WTC11 (cell line): ENCODE data around the gene AVPR2. TPM values are rescaled to one million over a fixed set of nuclear protein-coding genes. Genes with fewer than 3 reads are reported as not detected.
A peak's percentile ranks its signal among the peaks of the same experiment; 100 is the strongest.

Experiments used
- ATAC-seq: fragments of 200-7000 bp; cut with Tn5 transposase; 2 replicates; pipeline ENCODE4 v1.10.0; 2021; ENCODE audit warnings: mild to moderate bottlenecking, moderate library complexity
- CTCF ChIA-PET: fragments of 300-600 bp; sonication (Branson Sonifier 250); formaldehyde crosslinking; loops from one replicate; lab custom pipeline; 2021; ENCODE audit warnings: antibody characterized with exemption; lab: Charles Lee
- POLR2A ChIA-PET: fragments of 350-600 bp; sonication (Branson Sonifier 250); formaldehyde crosslinking; loops from one replicate; lab custom pipeline; 2021; ENCODE audit warnings: antibody characterized with exemption; lab: Charles Lee
- DNase-seq: peaks from one replicate; pipeline ENCODE4 v3.0.0; 2021; ENCODE audit warnings: low spot score
- H3K27ac Mint-ChIP-seq: 2 replicates; pipeline ENCODE4 v1.8.0; 2021; ENCODE audit warnings: mixed read lengths
- H3K27me3 Mint-ChIP-seq: 2 replicates; pipeline ENCODE4 v1.8.0; 2021; ENCODE audit warnings: low read depth, mild to moderate bottlenecking, moderate library complexity, mixed read lengths
- H3K36me3 Mint-ChIP-seq: 2 replicates; pipeline ENCODE4 v1.8.0; 2021; ENCODE audit warnings: mixed read lengths
- H3K4me1 Mint-ChIP-seq: 2 replicates; pipeline ENCODE4 v1.8.0; 2022; ENCODE audit warnings: mixed read lengths
- H3K4me3 Mint-ChIP-seq: 2 replicates; pipeline ENCODE4 v1.8.0; 2021; ENCODE audit warnings: mild to moderate bottlenecking, moderate library complexity, mixed read lengths
- H3K9me3 Mint-ChIP-seq: 2 replicates; pipeline ENCODE4 v1.8.0; 2021; ENCODE audit warnings: mixed read lengths
- ATF1 ChIP-seq: sonication (generic); formaldehyde crosslinking; IDR thresholded peaks from 2 replicates; pipeline ENCODE4 v1.8.1; 2023; ENCODE audit warnings: mild to moderate bottlenecking, moderate library complexity, missing genetic modification reagents
- CREM ChIP-seq: sonication (generic); formaldehyde crosslinking; IDR thresholded peaks from 2 replicates; pipeline ENCODE4 v1.8.1; 2022; ENCODE audit warnings: mild to moderate bottlenecking, missing genetic modification reagents, moderate library complexity
- EMX1 ChIP-seq: fragments of 250-450 bp; sonication (Bioruptor Pico); IDR thresholded peaks from 2 replicates; pipeline ENCODE4 v1.8.0; 2021; ENCODE audit warnings: mild to moderate bottlenecking
- GABPB1 ChIP-seq: sonication (generic); formaldehyde crosslinking; IDR thresholded peaks from 2 replicates; pipeline ENCODE4 v1.8.1; 2023; ENCODE audit warnings: mild to moderate bottlenecking, missing genetic modification reagents
- GTF2I ChIP-seq: fragments of 250-450 bp; sonication (Bioruptor Pico); conservative IDR thresholded peaks from 2 replicates; pipeline ENCODE4 v1.4.0; 2021; ENCODE audit warnings: mild to moderate bottlenecking
- JAZF1 ChIP-seq: fragments of 250-450 bp; sonication (Bioruptor Pico); IDR thresholded peaks from 2 replicates; pipeline ENCODE4 v1.9.0; 2021; ENCODE audit warnings: moderate library complexity, mild to moderate bottlenecking, inconsistent platforms
- NR1H2 ChIP-seq: sonication (generic); formaldehyde crosslinking; IDR thresholded peaks from 2 replicates; pipeline ENCODE4 v1.9.0; 2021; ENCODE audit warnings: mild to moderate bottlenecking, moderate library complexity, missing genetic modification reagents
- TEAD1 ChIP-seq: sonication (generic); formaldehyde crosslinking; IDR thresholded peaks from 2 replicates; pipeline ENCODE4 v1.8.0; 2022; ENCODE audit warnings: mild to moderate bottlenecking, missing genetic modification reagents
- TP53 ChIP-seq: sonication (generic); formaldehyde crosslinking; IDR thresholded peaks from 2 replicates; pipeline ENCODE4 v1.8.1; 2023; ENCODE audit warnings: mild to moderate bottlenecking, missing genetic modification reagents
- ZNF396 ChIP-seq: fragments of 250-450 bp; sonication (Bioruptor Pico); IDR thresholded peaks from 2 replicates; pipeline ENCODE4 v1.8.0; 2021; ENCODE audit warnings: mild to moderate bottlenecking, moderate library complexity, borderline replicate concordance
- ZNF416 ChIP-seq: fragments of 250-450 bp; sonication (Bioruptor Pico); IDR thresholded peaks from 2 replicates; pipeline ENCODE4 v1.9.0; 2021; ENCODE audit warnings: mild to moderate bottlenecking, inconsistent platforms
- total RNA-seq: library from RNA; stranded (reverse); gene quantifications from 3 replicates; pipeline ENCODE4 v1.2.3, GENCODE V29; 2021
- TF ChIP-seq, protein P1 (sequence below): sonication (generic); formaldehyde crosslinking; conservative IDR thresholded peaks from 2 replicates; pipeline ENCODE4 v1.8.1; 2022; ENCODE audit warnings: mild to moderate bottlenecking, missing genetic modification reagents
- TF ChIP-seq, protein P2 (sequence below): sonication (generic); formaldehyde crosslinking; IDR thresholded peaks from 2 replicates; pipeline ENCODE4 v1.8.0; 2023; ENCODE audit warnings: missing genetic modification reagents
- TF ChIP-seq, protein P3 (sequence below): sonication (generic); formaldehyde crosslinking; IDR thresholded peaks from 2 replicates; pipeline ENCODE4 v1.8.0; 2022; ENCODE audit warnings: missing genetic modification reagents
- TF ChIP-seq, protein P4 (sequence below): sonication (generic); formaldehyde crosslinking; IDR thresholded peaks from 2 replicates; pipeline ENCODE4 v1.8.1; 2023; ENCODE audit warnings: mild to moderate bottlenecking, missing genetic modification reagents, moderate library complexity
- TF ChIP-seq, protein P5 (sequence below): sonication (generic); formaldehyde crosslinking; IDR thresholded peaks from 2 replicates; pipeline ENCODE4 v1.8.0; 2022; ENCODE audit warnings: mild to moderate bottlenecking, missing genetic modification reagents
- TF ChIP-seq, protein P6 (sequence below): sonication (generic); formaldehyde crosslinking; IDR thresholded peaks from 2 replicates; pipeline ENCODE4 v1.8.1; 2023; ENCODE audit warnings: mild to moderate bottlenecking, missing genetic modification reagents, borderline replicate concordance

Gene AVPR2
- total RNA-seq, 1 experiment from 2014 or later = 0.11 TPM

DNA sequence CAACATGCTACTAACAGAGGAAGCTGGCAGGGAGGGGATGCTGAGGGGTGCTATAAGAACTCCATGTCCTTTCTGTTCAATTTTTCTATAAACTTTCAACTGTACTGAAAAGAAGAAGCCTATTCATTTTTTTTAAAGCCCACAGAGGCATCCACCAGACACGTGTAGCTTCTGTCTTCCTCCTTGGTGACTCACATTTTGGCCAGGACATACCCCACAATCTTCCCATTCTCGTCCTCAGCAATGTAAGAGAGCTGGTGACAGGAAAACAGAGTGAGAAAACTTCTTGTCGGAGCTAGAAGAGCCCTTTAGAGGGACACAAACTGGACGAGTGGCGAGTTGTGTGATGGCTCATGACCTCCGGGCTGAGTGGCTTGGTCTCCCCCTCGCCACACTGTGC, 29.3 kb downstream of the AVPR2 start:
- Mint-ChIP-seq H3K36me3 (peaks cover 6% of the 10 kb centered on the region), H3K4me3 (peak overlapping the region; percentile 81), H3K4me1 (peaks cover 12% of the 10 kb centered on the region), H3K27ac (no peak overlapping the region), H3K9me3 (no peaks in the 10 kb centered on the region), H3K27me3 (no peaks in the 10 kb centered on the region)
- ATAC-seq (no peak), DNase-seq (no peak)
- no peak for TF ChIP-seq NR1H2 (CRISPR knock-in tag)
- no peak for TF ChIP-seq JAZF1 (CRISPR knock-in tag)
- TF ChIP-seq, protein P1, sequence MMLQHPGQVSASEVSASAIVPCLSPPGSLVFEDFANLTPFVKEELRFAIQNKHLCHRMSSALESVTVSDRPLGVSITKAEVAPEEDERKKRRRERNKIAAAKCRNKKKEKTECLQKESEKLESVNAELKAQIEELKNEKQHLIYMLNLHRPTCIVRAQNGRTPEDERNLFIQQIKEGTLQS (CRISPR knock-in tag) = no peak
- TF ChIP-seq, protein P2, sequence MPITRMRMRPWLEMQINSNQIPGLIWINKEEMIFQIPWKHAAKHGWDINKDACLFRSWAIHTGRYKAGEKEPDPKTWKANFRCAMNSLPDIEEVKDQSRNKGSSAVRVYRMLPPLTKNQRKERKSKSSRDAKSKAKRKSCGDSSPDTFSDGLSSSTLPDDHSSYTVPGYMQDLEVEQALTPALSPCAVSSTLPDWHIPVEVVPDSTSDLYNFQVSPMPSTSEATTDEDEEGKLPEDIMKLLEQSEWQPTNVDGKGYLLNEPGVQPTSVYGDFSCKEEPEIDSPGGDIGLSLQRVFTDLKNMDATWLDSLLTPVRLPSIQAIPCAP (CRISPR knock-in tag) = no peak
- TF ChIP-seq, protein P3, sequence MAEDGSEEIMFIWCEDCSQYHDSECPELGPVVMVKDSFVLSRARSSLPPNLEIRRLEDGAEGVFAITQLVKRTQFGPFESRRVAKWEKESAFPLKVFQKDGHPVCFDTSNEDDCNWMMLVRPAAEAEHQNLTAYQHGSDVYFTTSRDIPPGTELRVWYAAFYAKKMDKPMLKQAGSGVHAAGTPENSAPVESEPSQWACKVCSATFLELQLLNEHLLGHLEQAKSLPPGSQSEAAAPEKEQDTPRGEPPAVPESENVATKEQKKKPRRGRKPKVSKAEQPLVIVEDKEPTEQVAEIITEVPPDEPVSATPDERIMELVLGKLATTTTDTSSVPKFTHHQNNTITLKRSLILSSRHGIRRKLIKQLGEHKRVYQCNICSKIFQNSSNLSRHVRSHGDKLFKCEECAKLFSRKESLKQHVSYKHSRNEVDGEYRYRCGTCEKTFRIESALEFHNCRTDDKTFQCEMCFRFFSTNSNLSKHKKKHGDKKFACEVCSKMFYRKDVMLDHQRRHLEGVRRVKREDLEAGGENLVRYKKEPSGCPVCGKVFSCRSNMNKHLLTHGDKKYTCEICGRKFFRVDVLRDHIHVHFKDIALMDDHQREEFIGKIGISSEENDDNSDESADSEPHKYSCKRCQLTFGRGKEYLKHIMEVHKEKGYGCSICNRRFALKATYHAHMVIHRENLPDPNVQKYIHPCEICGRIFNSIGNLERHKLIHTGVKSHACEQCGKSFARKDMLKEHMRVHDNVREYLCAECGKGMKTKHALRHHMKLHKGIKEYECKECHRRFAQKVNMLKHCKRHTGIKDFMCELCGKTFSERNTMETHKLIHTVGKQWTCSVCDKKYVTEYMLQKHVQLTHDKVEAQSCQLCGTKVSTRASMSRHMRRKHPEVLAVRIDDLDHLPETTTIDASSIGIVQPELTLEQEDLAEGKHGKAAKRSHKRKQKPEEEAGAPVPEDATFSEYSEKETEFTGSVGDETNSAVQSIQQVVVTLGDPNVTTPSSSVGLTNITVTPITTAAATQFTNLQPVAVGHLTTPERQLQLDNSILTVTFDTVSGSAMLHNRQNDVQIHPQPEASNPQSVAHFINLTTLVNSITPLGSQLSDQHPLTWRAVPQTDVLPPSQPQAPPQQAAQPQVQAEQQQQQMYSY (CRISPR knock-in tag) = no peak
- TF ChIP-seq ZNF416 (CRISPR knock-in tag) = no peak
- no peak for TF ChIP-seq GTF2I (CRISPR knock-in tag)
- TF ChIP-seq, protein P4, sequence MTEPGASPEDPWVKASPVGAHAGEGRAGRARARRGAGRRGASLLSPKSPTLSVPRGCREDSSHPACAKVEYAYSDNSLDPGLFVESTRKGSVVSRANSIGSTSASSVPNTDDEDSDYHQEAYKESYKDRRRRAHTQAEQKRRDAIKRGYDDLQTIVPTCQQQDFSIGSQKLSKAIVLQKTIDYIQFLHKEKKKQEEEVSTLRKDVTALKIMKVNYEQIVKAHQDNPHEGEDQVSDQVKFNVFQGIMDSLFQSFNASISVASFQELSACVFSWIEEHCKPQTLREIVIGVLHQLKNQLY (CRISPR knock-in tag) = no peak
- TF ChIP-seq EMX1 (CRISPR knock-in tag) = no peak
- TF ChIP-seq, protein P5, sequence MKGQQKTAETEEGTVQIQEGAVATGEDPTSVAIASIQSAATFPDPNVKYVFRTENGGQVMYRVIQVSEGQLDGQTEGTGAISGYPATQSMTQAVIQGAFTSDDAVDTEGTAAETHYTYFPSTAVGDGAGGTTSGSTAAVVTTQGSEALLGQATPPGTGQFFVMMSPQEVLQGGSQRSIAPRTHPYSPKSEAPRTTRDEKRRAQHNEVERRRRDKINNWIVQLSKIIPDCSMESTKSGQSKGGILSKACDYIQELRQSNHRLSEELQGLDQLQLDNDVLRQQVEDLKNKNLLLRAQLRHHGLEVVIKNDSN (CRISPR knock-in tag) = no peak
- no peak for TF ChIP-seq TP53
- no peak for TF ChIP-seq TEAD1 (CRISPR knock-in tag)
- no peak for TF ChIP-seq ATF1
- no peak for TF ChIP-seq CREM (CRISPR knock-in tag)
- TF ChIP-seq, protein P6, sequence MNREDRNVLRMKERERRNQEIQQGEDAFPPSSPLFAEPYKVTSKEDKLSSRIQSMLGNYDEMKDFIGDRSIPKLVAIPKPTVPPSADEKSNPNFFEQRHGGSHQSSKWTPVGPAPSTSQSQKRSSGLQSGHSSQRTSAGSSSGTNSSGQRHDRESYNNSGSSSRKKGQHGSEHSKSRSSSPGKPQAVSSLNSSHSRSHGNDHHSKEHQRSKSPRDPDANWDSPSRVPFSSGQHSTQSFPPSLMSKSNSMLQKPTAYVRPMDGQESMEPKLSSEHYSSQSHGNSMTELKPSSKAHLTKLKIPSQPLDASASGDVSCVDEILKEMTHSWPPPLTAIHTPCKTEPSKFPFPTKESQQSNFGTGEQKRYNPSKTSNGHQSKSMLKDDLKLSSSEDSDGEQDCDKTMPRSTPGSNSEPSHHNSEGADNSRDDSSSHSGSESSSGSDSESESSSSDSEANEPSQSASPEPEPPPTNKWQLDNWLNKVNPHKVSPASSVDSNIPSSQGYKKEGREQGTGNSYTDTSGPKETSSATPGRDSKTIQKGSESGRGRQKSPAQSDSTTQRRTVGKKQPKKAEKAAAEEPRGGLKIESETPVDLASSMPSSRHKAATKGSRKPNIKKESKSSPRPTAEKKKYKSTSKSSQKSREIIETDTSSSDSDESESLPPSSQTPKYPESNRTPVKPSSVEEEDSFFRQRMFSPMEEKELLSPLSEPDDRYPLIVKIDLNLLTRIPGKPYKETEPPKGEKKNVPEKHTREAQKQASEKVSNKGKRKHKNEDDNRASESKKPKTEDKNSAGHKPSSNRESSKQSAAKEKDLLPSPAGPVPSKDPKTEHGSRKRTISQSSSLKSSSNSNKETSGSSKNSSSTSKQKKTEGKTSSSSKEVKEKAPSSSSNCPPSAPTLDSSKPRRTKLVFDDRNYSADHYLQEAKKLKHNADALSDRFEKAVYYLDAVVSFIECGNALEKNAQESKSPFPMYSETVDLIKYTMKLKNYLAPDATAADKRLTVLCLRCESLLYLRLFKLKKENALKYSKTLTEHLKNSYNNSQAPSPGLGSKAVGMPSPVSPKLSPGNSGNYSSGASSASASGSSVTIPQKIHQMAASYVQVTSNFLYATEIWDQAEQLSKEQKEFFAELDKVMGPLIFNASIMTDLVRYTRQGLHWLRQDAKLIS (CRISPR knock-in tag) = no peak
- TF ChIP-seq GABPB1 (CRISPR knock-in tag) = no peak
- TF ChIP-seq ZNF396 (CRISPR knock-in tag) = no peak
- ChIA-PET POLR2A (no interaction called here), CTCF (interaction anchor here (1.2 to 1.4 kb wide), 2 partner anchors 11 to 13 kb away, joined by 3 to 4 read pairs; no protein-coding TSS in a partner anchor)
